T-helper 2 cell treated with Interferon-gamma antibody and Interleukin-4, amounts not matched to agents 5 μg/mL and 100 μg/mL, for 36 hours (primary cell): Measurements from ENCODE around the gene TRHDE.
"Not testable (repeated sequence)": the region's sequence is repeated elsewhere in the genome, so short reads cannot be mapped to it uniquely, and the experiment has no call there.

ENCODE experiments used
- DNase-seq: peaks from one replicate; pipeline ENCODE4 v3.0.0; 2021; ENCODE audit warnings: low spot score
- H3K27ac Mint-ChIP-seq: one replicate; pipeline ENCODE4 v1.8.0; 2021; ENCODE audit warnings: mild to moderate bottlenecking, mixed read lengths
- H3K27me3 Mint-ChIP-seq: one replicate; pipeline ENCODE4 v1.8.0; 2021; ENCODE audit warnings: low read depth, mixed read lengths
- H3K36me3 Mint-ChIP-seq: one replicate; pipeline ENCODE4 v1.8.0; 2021; ENCODE audit warnings: low read depth, mixed read lengths
- H3K4me1 Mint-ChIP-seq: one replicate; pipeline ENCODE4 v1.8.0; 2021; ENCODE audit warnings: low read depth, mixed read lengths
- H3K4me3 Mint-ChIP-seq: one replicate; pipeline ENCODE4 v1.8.0; 2022; ENCODE audit warnings: mild to moderate bottlenecking, moderate library complexity, mixed read lengths
- H3K9me3 Mint-ChIP-seq: one replicate; pipeline ENCODE4 v1.8.0; 2021; ENCODE audit warnings: mixed read lengths

The TRHDE gene

GRCh38 chr12:72631926-72632685, 359.9 kb downstream of the TRHDE start:
- DNase-seq = no peak
- H3K27ac Mint-ChIP-seq = no peak overlapping the region
- no peaks in the 10 kb centered on the region for H3K27me3 Mint-ChIP-seq
- H3K4me3 Mint-ChIP-seq = no peak overlapping the region
- H3K9me3 Mint-ChIP-seq = no peaks in the 10 kb centered on the region
- no peaks in the 10 kb centered on the region for H3K4me1 Mint-ChIP-seq
- no peaks in the 10 kb centered on the region for H3K36me3 Mint-ChIP-seq

DNA sequence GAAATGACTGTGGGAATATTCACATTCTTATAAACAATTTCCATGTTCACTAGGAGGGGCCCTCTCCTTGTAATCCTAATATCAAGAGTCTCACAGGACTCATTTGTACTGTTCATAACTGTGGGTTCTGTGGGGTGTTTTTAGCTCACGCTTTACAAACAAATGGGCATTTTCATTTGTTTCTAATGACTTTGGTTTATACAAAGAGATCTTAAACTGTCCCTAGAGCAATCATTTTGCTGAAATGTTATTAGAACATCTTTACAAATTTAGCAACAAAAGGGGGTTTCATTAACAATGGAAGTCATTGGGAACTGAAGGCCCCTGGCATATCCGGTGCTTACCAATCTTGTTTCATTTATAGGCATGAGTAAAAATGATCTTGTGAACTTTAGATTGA, 370.5 kb downstream of the TRHDE start:
- peaks cover 7% of the 10 kb centered on the region for H3K9me3 Mint-ChIP-seq
- H3K4me3 Mint-ChIP-seq = no peak overlapping the region
- no peak for DNase-seq
- no peaks in the 10 kb centered on the region for H3K27me3 Mint-ChIP-seq
- no peak overlapping the region for H3K27ac Mint-ChIP-seq
- no peaks in the 10 kb centered on the region for H3K36me3 Mint-ChIP-seq
- no peaks in the 10 kb centered on the region for H3K4me1 Mint-ChIP-seq

DNA sequence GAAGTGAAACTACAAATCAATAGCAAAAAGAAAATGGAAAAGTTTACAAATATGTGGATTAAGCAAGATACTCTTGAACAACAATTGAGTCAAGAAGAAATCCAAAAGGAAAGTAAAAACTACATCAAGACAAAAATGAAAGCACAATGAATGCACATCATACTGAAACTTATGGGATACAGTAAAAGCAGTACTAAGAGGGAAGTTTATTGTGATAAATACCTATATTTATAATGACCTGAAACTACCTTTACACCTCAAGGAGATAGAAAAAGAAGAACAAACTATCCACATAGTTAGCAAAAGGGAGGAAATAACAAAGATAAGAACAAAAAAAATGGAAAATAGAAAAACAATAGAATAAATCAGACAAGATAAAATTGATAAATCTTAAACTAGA, 375.0 kb downstream of the TRHDE start:
- no peak overlapping the region for H3K4me3 Mint-ChIP-seq
- peaks cover 7% of the 10 kb centered on the region for H3K9me3 Mint-ChIP-seq
- H3K27ac Mint-ChIP-seq = no peak overlapping the region
- DNase-seq = no peak
- H3K36me3 Mint-ChIP-seq = no peaks in the 10 kb centered on the region
- H3K27me3 Mint-ChIP-seq = no peaks in the 10 kb centered on the region
- H3K4me1 Mint-ChIP-seq = no peaks in the 10 kb centered on the region

- Mint-ChIP-seq H3K4me1 (no peaks in the 10 kb centered on the region), H3K9me3 (no peaks in the 10 kb centered on the region), H3K36me3 (no peaks in the 10 kb centered on the region), H3K27me3 (no peaks in the 10 kb centered on the region), H3K27ac (no peak overlapping the region), H3K4me3 (no peak overlapping the region)
- DNase-seq = no peak
Measured at GRCh38 chr12:72658615-72659014, 386.4 kb downstream of the TRHDE start.

GRCh38 chr12:72660174-72660573, 388.0 kb downstream of the TRHDE start:
- not testable (repeated sequence) for H3K36me3 Mint-ChIP-seq, DNase-seq, H3K9me3 Mint-ChIP-seq, H3K4me3 Mint-ChIP-seq, H3K4me1 Mint-ChIP-seq, H3K27me3 Mint-ChIP-seq, H3K27ac Mint-ChIP-seq

GRCh38 chr12:72673853-72674252, 401.7 kb downstream of the TRHDE start:
- Mint-ChIP-seq H3K27ac (no peak overlapping the region), H3K9me3 (peaks cover 3% of the 10 kb centered on the region), H3K27me3 (no peaks in the 10 kb centered on the region), H3K36me3 (no peaks in the 10 kb centered on the region), H3K4me1 (no peaks in the 10 kb centered on the region), H3K4me3 (no peak overlapping the region)
- no peak for DNase-seq

- H3K36me3 Mint-ChIP-seq = no peaks in the 10 kb centered on the region
- H3K4me1 Mint-ChIP-seq = no peaks in the 10 kb centered on the region
- DNase-seq = no peak
- H3K9me3 Mint-ChIP-seq = peaks cover 3% of the 10 kb centered on the region
- H3K4me3 Mint-ChIP-seq = no peak overlapping the region
- H3K27me3 Mint-ChIP-seq = no peaks in the 10 kb centered on the region
- H3K27ac Mint-ChIP-seq = no peak overlapping the region
Measured at GRCh38 chr12:72676556-72676955, 404.4 kb downstream of the TRHDE start.

DNA sequence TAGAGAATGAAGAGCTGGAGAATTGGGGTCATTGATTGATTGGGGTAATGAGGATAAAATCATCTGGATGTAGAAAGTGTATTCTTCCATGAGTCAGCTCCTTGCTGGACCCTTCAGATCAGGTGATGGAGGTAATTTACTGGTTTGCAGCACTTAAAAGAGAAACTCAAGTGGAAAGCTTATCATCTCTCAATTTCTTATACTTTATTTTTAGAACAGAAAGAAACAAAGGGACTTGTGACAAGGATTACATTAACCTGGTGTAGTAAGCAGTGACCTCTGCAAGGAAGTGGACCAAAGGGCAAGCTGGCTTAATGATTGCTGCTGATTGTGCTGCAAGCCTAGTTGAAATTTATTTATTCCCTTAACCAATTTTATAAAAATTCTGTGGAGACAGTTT, 405.0 kb downstream of the TRHDE start:
- Mint-ChIP-seq H3K4me1 (no peaks in the 10 kb centered on the region), H3K36me3 (no peaks in the 10 kb centered on the region), H3K27me3 (no peaks in the 10 kb centered on the region), H3K4me3 (no peak overlapping the region), H3K9me3 (peaks cover 7% of the 10 kb centered on the region), H3K27ac (no peak overlapping the region)
- DNase-seq = no peak

GRCh38 chr12:72677846-72678245, 405.7 kb downstream of the TRHDE start:
- H3K27ac Mint-ChIP-seq = no peak overlapping the region
- no peak for DNase-seq
- no peaks in the 10 kb centered on the region for H3K4me1 Mint-ChIP-seq
- H3K9me3 Mint-ChIP-seq = peaks cover 7% of the 10 kb centered on the region
- H3K27me3 Mint-ChIP-seq = no peaks in the 10 kb centered on the region
- H3K36me3 Mint-ChIP-seq = no peaks in the 10 kb centered on the region
- no peak overlapping the region for H3K4me3 Mint-ChIP-seq

GRCh38 chr12:72679147-72679757, 407.1 kb downstream of the TRHDE start:
- DNase-seq = no peak
- Mint-ChIP-seq H3K4me1 (no peaks in the 10 kb centered on the region), H3K27ac (no peak overlapping the region), H3K9me3 (peaks cover 7% of the 10 kb centered on the region), H3K4me3 (no peak overlapping the region), H3K36me3 (no peaks in the 10 kb centered on the region), H3K27me3 (no peaks in the 10 kb centered on the region)

DNA sequence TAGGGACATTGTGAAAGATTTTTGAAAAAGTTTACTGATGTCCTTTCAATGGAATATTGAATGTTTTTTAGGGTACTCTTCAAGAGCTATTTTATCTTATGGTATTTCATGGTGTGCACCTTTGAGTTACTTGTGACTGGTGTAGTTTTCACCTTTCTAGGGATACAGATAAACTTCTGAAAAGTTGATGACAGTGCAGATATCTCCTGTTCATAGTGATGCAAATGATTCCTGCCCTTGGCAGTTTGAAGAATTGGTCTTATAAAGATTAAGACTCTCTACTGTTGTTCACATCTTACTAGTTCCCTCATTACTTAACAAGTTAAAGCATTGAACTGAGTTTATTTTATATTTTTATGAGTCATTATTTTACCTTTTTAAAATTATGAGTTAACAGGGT, 408.9 kb downstream of the TRHDE start:
- H3K27me3 Mint-ChIP-seq = no peaks in the 10 kb centered on the region
- no peaks in the 10 kb centered on the region for H3K36me3 Mint-ChIP-seq
- no peaks in the 10 kb centered on the region for H3K4me1 Mint-ChIP-seq
- no peak overlapping the region for H3K27ac Mint-ChIP-seq
- DNase-seq = no peak
- no peak overlapping the region for H3K4me3 Mint-ChIP-seq
- peaks cover 4% of the 10 kb centered on the region for H3K9me3 Mint-ChIP-seq

- Mint-ChIP-seq H3K4me3 (no peak overlapping the region), H3K27me3 (no peaks in the 10 kb centered on the region), H3K36me3 (no peaks in the 10 kb centered on the region), H3K27ac (no peak overlapping the region), H3K4me1 (no peaks in the 10 kb centered on the region), H3K9me3 (peaks cover 14% of the 10 kb centered on the region)
- DNase-seq = no peak
Measured at GRCh38 chr12:72684491-72684890, 412.3 kb downstream of the TRHDE start.

DNA sequence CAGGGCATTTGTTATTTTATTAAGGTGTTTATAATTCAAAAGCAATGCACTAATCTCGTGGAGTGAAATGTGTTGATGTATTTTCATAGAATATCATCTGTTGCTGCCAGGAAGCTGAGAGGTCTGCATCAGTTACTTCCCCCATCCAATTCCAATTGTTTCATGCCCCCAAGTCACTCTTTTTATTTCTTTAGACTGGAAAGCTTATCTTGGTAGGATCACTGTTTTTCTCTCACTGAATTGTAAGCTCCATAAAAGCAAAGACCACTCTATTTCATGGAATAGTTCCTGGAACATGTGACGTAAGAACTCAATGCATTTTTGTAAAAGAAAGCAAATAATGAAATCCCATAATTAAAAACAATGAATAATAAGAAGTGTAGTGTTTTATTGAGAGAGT, 420.2 kb downstream of the TRHDE start:
- Mint-ChIP-seq H3K9me3 (peaks cover 6% of the 10 kb centered on the region), H3K27ac (no peak overlapping the region), H3K4me1 (no peaks in the 10 kb centered on the region), H3K4me3 (no peak overlapping the region), H3K27me3 (no peaks in the 10 kb centered on the region), H3K36me3 (no peaks in the 10 kb centered on the region)
- no peak for DNase-seq

DNA sequence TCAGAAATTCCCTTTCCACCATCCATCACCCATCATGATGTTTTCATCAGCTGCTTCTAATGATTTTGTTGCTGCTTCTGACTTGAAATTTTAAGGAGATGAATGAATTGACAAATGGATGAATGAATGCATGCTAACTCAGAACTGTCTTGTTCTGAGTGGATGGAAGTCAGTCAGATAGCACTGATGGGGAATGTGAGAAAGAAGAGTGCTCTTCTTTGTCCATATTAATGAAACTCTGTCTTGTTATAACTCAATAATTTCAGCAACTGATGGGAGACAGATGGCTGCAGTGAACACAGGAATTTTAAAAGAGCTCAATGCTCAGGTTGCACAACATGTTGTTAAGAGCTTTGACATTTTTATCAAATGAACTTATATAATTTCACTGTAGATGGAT, 422.0 kb downstream of the TRHDE start:
- H3K27me3 Mint-ChIP-seq = no peaks in the 10 kb centered on the region
- no peak overlapping the region for H3K27ac Mint-ChIP-seq
- no peak for DNase-seq
- H3K9me3 Mint-ChIP-seq = peaks cover 8% of the 10 kb centered on the region
- no peak overlapping the region for H3K4me3 Mint-ChIP-seq
- no peaks in the 10 kb centered on the region for H3K36me3 Mint-ChIP-seq
- H3K4me1 Mint-ChIP-seq = no peaks in the 10 kb centered on the region

- no peak for DNase-seq
- H3K36me3 Mint-ChIP-seq = no peaks in the 10 kb centered on the region
- no peak overlapping the region for H3K27ac Mint-ChIP-seq
- H3K4me3 Mint-ChIP-seq = no peak overlapping the region
- H3K9me3 Mint-ChIP-seq = peaks cover 12% of the 10 kb centered on the region
- no peaks in the 10 kb centered on the region for H3K4me1 Mint-ChIP-seq
- H3K27me3 Mint-ChIP-seq = no peaks in the 10 kb centered on the region
Measured at GRCh38 chr12:72699362-72699761, 427.2 kb downstream of the TRHDE start.
